Neural cell (in vitro differentiated cells): ENCODE results near the gene VIT. TPM values are rescaled to one million over a fixed set of nuclear protein-coding genes. Genes with fewer than 3 reads are reported as not detected.

Source experiments
- H2AFZ ChIP-seq: fragments of 200-600, 300-800 bp; sonication (generic), shearing (Covaris generic); 2 replicates; pipeline ENCODE4 v1.6.0; 2014; ENCODE audit warnings: low read depth, mild to moderate bottlenecking, antibody characterized with exemption, low read length, moderate library complexity
- H3F3A ChIP-seq: fragments of 200-600 bp; shearing (Covaris generic); 2 replicates; pipeline ENCODE4 v1.6.1; 2016; ENCODE audit warnings: mild to moderate bottlenecking, moderate library complexity, mixed read lengths, antibody characterized with exemption, low read length; ENCODE audit not compliant: insufficient read depth, poor library complexity, severe bottlenecking
- H3K27ac ChIP-seq: fragments of 200-600, 300-800 bp; sonication (generic), shearing (Covaris generic); 2 replicates; pipeline ENCODE4 v1.5.1; 2014; ENCODE audit warnings: mild to moderate bottlenecking, low read length, moderate library complexity
- H3K27me3 ChIP-seq: fragments of 300-800, 200-600 bp; sonication (generic), shearing (Covaris generic); 2 replicates; pipeline ENCODE4 v1.6.0; 2014; ENCODE audit warnings: mild to moderate bottlenecking, low read depth, low read length, moderate library complexity; ENCODE audit not compliant: insufficient read depth
- H3K36me3 ChIP-seq: fragments of 300-800, 200-600 bp; sonication (generic), shearing (Covaris generic); 2 replicates; pipeline ENCODE4 v1.5.1; 2014; ENCODE audit warnings: mild to moderate bottlenecking, antibody characterized with exemption, low read length, moderate library complexity; ENCODE audit not compliant: insufficient read depth
- H3K4me2 ChIP-seq: fragments of 300-800, 200-600 bp; sonication (generic), shearing (Covaris generic); 2 replicates; pipeline ENCODE4 v1.6.0; 2014; ENCODE audit warnings: mild to moderate bottlenecking, low read length
- H3K4me3 ChIP-seq: fragments of 300-800, 200-600 bp; sonication (generic), shearing (Covaris generic); 2 replicates; pipeline ENCODE4 v1.5.1; 2014; ENCODE audit warnings: mild to moderate bottlenecking, low read length, moderate library complexity
- H3K79me2 ChIP-seq: fragments of 200-600 bp; shearing (Covaris generic); replicated peaks from 2 replicates; pipeline ENCODE4 v1.6.0; 2014; ENCODE audit warnings: mild to moderate bottlenecking, low read length, moderate library complexity; ENCODE audit not compliant: insufficient read depth
- H3K9ac ChIP-seq: fragments of 300-800, 200-600 bp; sonication (generic), shearing (Covaris generic); 2 replicates; pipeline ENCODE4 v1.6.1; 2016; ENCODE audit warnings: mild to moderate bottlenecking, low read length, mixed read lengths
- H3K9me2 ChIP-seq: fragments of 200-600 bp; shearing (Covaris generic); 2 replicates; pipeline ENCODE4 v1.6.1; 2016; ENCODE audit warnings: mild to moderate bottlenecking, low read length, mixed read lengths; ENCODE audit not compliant: insufficient read depth
- H3K9me3 ChIP-seq: fragments of 200-600, 300-800 bp; sonication (generic), shearing (Covaris generic); 2 replicates; pipeline ENCODE4 v1.6.1; 2016; ENCODE audit warnings: mild to moderate bottlenecking, mixed run types, low read length, moderate library complexity, mixed read lengths
- H4K20me1 ChIP-seq: fragments of 200-600 bp; shearing (Covaris generic); 2 replicates; pipeline ENCODE4 v1.6.1; 2016; ENCODE audit warnings: mild to moderate bottlenecking, mixed run types; ENCODE audit not compliant: insufficient read depth
- CTCF ChIP-seq: fragments of 450-650 bp; IDR thresholded peaks from 2 replicates; pipeline ENCODE4 v1.5.1; 2014; ENCODE audit warnings: antibody characterized with exemption, mild to moderate bottlenecking, moderate library complexity; ENCODE audit not compliant: poor library complexity, severe bottlenecking
- EP300 ChIP-seq: fragments of 450-650 bp; conservative IDR thresholded peaks from 2 replicates; pipeline ENCODE4 v1.6.1; 2014; ENCODE audit warnings: antibody characterized with exemption, mild to moderate bottlenecking, moderate library complexity; ENCODE audit not compliant: poor library complexity, severe bottlenecking
- EZH2 ChIP-seq: fragments of 200-600, 300-800 bp; shearing (Covaris generic), sonication (generic); IDR thresholded peaks from 2 replicates; pipeline ENCODE4 v1.6.1; 2014; ENCODE audit warnings: antibody characterized with exemption, low read length, borderline replicate concordance, mild to moderate bottlenecking; ENCODE audit not compliant: insufficient read depth, poor library complexity, severe bottlenecking
- MXI1 ChIP-seq: fragments of 450-650 bp; conservative IDR thresholded peaks from 2 replicates; pipeline ENCODE4 v1.6.1; 2014; ENCODE audit warnings: antibody characterized with exemption, mild to moderate bottlenecking; ENCODE audit not compliant: poor library complexity, severe bottlenecking
- POLR2AphosphoS5 ChIP-seq: IDR thresholded peaks from 2 replicates; pipeline ENCODE4 v1.6.1; 2012
- RAD21 ChIP-seq: fragments of 450-650 bp; conservative IDR thresholded peaks from 2 replicates; pipeline ENCODE4 v1.6.1; 2014; ENCODE audit warnings: antibody characterized with exemption, mild to moderate bottlenecking, moderate library complexity
- REST ChIP-seq: IDR thresholded peaks from 2 replicates; pipeline ENCODE4 v1.6.1; 2012; ENCODE audit warnings: borderline replicate concordance
- SMC3 ChIP-seq: fragments of 450-650 bp; conservative IDR thresholded peaks from 2 replicates; pipeline ENCODE4 v1.6.1; 2014; ENCODE audit warnings: antibody characterized with exemption, mild to moderate bottlenecking, moderate library complexity; ENCODE audit not compliant: poor library complexity
- TAF1 ChIP-seq: IDR thresholded peaks from 2 replicates; pipeline ENCODE4 v1.6.1; 2012; ENCODE audit warnings: low read depth
- polyA plus RNA-seq: library from polyadenylated mRNA; depleted of rRNA; stranded (reverse); fragments of >200 nt; gene quantifications from 2 replicates; pipeline ENCODE4 v1.2.3, GENCODE V29; 2014

The VIT gene
- polyA plus RNA-seq, 1 donor from 2014 or later, result not detected

- Histone ChIP-seq H3K27ac (no peak overlapping the region), H3K9me2 (no peaks in the 10 kb centered on the region), H3K9ac (no peak overlapping the region), H2AFZ (no peak overlapping the region), H3K27me3 (no peaks in the 10 kb centered on the region), H3K79me2 (no peaks in the 10 kb centered on the region), H3K9me3 (no peaks in the 10 kb centered on the region), H3F3A (no peaks in the 10 kb centered on the region), H4K20me1 (no peaks in the 10 kb centered on the region), H3K4me2 (no peak overlapping the region), H3K36me3 (no peaks in the 10 kb centered on the region), H3K4me3 (no peak overlapping the region)
- TF ChIP-seq POLR2AphosphoS5, result no peak
- TF ChIP-seq RAD21, result no peak
- TF ChIP-seq EZH2, result no peak
- no peak for TF ChIP-seq REST
- no peak for TF ChIP-seq EP300
- no peak for TF ChIP-seq MXI1
- TF ChIP-seq CTCF, result no peak
- TF ChIP-seq SMC3, result no peak
- TF ChIP-seq TAF1, result no peak
Measured at GRCh38 chr2:36653155-36653554, 43.4 kb upstream of the VIT start.

DNA sequence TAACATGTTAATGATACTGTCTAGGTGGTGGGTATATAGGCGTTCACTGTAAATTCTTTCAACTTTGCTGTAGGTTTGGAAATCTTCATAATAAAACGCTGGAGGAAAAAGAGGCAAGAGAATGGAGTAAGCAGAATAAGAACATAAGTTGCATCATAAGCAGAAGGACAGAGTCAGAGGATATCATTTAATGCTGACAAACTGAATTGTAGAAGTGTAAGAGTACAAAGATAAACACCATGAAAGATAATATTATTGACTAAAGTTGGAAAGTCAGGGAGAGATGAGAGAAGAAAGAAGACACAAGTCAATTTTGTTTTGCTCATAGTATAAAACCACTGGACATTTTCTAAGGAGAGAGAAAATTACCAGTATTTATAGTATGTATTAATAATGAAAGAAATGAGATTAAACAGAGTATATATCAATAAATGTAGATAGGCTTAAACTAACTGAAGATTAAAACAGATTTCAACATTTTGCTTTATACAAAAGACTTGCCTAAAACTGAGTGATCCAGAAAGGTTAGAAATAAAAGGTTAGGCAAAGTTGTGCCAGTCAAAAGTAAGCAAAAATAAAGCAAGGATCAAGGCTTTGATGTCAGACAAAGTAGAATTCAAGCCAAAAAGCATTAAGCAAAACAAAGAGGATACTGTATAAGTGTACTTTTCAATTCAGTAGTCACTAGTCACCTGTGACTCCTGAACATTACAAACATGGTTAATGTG, 42.4 kb upstream of the VIT start:
- Histone ChIP-seq H3K4me2 (no peak overlapping the region), H3K4me3 (no peak overlapping the region), H3F3A (no peaks in the 10 kb centered on the region), H3K36me3 (no peaks in the 10 kb centered on the region), H2AFZ (no peak overlapping the region), H3K79me2 (no peaks in the 10 kb centered on the region), H4K20me1 (no peaks in the 10 kb centered on the region), H3K27me3 (no peaks in the 10 kb centered on the region), H3K9me2 (no peaks in the 10 kb centered on the region), H3K27ac (no peak overlapping the region), H3K9ac (no peak overlapping the region), H3K9me3 (no peaks in the 10 kb centered on the region)
- TF ChIP-seq REST (no peak), SMC3 (no peak), MXI1 (no peak), CTCF (no peak), EZH2 (no peak), RAD21 (no peak)
